ENCODE data around the gene TTLL1.
"Not testable (repeated sequence)": the region's sequence is repeated elsewhere in the genome, so short reads cannot be mapped to it uniquely, and the experiment has no call there.

TTLL1 gene

DNA sequence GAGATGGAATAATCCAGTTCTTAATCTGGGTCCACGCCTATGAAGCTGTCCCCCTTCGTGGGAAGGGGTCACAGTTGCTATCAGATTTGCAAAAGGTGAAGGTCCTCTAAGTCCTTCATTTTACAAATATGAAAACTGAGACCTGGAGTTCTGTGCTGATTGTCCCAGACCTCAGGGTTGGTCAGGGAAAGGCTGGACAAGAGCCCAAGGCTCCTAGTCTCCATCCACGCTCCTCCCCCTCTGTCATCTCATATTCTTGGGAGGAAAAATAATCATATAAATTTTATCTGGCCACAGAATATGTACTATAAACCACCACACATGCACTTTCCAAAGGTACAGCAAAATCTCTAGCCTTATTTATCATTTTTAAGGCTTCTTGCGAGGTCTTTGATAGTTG lies 79.7 kb downstream of the TTLL1 start:
- DNase-seq: no peak

DNA sequence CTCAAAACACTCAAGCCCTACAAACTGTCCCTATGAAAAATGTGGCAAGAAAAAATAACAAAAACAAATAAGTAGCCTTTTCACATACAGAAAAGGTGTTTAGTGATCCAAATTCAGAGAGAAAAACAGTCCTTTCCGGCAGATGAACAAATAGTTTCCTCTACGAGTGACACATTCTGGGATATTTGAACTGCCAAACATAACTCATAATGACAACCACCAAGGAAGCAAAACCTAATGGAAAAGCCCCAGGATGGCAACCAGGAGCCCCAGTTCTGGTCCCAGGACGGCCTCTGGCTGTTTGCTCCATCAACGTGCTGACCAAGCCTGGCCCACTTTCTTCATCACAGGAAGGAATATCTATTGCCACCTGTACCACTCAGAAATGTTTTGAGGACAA lies 80.3 kb downstream of the TTLL1 start:
- no peak for DNase-seq

DNA sequence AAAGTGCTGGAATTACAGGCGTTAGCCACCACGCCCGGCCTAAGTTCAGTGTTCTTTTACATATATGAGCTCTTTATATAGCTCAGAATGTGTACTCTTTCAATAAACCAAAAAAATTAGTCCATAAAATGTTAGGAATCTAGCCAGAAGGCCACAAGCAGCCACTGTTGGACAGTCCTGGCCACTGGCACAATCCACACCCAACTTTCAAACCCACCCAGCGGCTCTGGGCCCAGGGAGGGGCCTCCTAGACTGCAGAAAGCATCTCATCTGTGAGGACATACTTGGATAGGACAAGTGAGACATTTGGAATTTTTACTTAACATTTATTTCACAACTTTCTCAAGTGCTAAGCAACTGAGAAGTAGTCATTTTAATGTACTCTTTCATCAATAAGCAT lies 80.7 kb downstream of the TTLL1 start:
- no peak for DNase-seq

DNA sequence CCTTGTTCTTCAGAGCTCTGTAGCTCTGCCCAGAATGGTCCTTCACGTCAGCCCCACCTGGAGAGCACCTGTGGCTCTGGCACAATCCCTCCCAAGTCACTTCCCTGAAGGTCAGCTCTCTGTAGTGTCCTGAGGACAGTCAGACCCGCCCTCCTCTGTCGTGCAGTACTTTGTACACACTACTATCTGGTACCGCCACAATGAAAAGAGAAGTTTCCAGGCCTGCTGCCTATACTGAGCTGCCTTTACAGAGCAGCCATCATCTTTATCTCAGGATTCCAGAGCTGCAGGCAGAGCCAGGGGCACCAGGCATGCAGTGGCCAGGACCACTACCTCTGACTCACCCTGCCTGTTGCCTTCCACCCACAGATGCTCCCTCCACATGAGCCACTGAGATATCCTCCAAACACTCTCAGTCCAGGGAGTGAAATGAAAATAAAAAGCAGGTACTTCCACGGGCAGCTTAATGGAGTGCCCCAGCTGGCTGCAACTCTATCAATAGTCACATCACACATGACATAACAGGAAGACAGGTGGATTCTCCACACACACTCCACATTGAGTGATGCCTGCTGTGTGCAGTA lies 81.6 kb downstream of the TTLL1 start:
- DNase-seq: no peak

DNA sequence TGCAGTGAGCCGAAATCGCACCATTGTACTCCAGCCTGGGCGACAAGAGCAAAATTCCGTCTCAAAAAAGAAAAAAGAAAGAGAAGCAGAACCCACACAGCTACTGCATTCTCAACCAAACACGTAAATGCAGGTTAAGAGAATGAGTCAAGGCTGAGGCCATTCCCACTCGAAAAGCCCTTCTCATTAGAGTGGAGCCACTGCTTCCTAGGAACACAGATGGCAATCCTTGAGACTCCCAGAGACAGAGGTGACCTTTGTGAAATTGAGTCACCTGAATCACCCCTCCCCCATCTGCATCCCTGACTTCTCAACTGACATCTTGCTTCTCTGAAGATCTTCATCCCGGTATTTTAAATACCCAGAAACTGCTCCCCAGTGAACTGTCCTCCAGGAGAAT lies 82.4 kb downstream of the TTLL1 start:
- no peak for DNase-seq

DNA sequence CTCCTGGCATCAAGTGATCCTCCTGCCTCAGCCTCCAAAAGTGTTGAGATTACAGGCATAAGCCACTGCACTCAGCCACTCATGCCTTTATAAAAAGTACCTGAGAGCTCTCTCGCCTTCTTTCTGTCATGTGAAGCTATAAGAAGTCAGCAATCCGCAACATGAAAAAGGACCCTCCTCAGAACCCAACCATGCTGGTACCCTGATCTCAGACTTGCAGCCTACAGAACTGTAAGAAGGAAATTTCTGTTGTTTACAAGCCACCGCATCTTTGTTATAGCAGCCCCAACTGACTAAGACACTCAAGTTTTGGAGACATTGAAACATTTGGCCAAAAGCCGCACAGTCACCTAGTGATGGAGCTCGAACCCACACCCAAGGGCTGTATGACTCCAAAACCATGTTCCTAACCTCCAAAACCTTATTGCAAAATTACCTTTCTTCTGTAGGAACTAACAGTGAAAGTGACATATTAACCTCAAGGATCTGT lies 83.1 kb downstream of the TTLL1 start:
- DNase-seq: no peak

DNA sequence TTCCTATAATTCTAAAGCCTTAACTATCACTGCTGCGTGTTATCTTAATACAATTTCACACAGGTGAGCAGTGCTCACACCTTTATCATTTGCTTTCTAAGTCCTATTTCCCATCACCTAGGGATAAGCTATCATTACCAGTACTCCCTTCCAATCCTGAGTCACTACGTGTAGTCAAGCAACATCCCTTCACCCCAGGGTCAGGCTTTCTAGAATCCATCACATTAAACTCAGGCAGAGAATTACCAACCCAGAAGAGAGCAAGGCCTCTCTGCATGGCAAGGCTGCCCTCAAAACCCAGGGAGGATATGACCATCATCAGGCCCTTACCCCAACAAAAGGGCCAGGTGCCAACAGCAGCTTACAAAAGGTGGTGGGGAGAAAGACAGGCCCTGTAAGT lies 84.1 kb downstream of the TTLL1 start:
- no peak for DNase-seq

DNA sequence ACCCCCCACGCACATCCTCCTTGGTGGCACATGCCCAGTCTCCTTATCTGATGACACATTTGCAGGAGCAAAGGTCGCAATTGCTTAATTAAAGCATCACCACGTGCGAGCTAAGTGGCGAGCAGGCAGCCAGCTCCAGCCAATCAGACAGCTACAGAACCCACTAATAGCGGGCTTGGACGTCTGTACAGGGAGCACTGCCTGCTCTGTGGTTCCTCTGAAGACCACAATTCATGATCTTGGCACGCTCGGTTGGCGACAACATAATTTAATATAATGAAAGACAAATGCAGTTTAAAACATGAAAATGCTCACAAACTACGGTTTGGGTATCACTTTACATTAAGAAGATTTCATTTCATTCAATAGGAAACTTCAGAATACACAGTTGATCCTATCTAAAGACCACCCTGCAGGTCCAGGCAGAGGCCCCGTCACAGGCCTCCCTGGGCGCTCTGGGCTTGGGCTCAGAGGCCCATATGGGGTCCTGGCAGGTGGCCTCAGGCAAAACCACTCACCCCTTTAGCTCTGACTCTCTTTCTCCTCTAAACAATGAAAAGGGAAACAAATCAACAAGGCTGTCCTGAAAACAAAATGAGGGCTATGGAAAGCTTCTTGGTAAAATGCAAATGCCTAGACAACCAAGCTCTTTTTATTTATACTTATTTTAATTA lies 84.7 kb downstream of the TTLL1 start:
- DNase-seq: no peak

DNA sequence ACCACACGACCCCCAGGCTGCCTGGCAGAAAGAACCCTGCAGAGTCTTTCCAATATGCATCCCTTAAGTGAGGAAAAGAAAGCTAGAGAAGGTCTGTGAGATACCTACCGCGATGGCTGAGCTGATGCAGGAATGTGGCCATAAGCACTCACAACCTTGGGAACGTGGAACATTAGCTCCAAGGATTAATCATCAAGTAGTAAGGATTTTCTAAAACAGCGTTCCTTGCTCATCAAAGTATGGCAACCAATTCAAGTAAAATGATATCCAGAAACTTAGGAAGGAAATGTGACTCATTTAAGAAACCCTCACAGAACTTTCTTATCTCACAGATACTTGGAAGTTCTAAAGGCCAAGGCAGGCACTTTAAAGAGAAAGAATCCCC lies 87.0 kb downstream of the TTLL1 start:
- no peak for DNase-seq

DNA sequence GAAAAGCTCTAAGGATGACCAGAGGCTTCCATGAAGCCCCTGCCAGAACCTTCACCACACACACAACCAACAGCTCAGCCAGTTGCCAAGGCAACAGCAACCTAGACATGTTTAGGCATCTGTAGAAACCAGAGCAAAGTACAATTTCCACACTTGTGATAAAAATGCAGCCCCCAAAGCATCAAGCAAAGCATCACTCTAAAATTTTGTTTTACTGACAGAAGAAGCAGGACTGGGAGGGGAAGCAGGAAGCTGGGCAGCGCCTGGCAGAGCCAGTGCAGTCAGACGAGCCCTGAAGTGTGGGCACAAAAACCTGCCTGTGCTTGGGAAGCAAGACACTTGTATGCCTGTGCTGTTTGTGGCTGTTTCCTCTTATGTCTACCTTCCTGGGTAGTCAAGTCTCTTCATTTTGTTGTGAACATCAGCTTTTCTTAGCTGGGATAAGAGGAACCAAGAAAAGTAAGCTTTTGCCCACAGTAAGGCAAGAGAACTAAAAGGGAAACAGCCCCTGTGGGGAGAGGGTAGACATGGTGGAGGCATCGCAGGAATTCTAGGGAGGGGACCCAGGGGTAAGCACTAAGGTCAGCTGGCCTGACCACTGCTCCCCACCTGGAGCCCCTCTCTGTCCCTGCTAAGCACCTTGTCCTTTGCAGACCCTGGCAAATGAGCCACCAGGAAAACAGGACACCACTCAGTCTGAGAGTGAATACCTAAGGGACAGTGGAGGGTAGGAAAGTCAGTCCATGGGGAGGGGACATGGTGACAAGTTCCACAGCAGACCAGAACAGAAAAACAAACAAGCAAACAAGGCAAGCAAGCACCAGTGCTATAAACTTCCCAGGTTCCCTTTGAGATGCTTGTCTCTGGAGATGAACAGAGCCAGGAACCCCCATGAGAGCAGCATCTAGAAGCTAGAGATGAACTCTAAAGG lies 87.7 kb downstream of the TTLL1 start:
- no peak for DNase-seq

DNA sequence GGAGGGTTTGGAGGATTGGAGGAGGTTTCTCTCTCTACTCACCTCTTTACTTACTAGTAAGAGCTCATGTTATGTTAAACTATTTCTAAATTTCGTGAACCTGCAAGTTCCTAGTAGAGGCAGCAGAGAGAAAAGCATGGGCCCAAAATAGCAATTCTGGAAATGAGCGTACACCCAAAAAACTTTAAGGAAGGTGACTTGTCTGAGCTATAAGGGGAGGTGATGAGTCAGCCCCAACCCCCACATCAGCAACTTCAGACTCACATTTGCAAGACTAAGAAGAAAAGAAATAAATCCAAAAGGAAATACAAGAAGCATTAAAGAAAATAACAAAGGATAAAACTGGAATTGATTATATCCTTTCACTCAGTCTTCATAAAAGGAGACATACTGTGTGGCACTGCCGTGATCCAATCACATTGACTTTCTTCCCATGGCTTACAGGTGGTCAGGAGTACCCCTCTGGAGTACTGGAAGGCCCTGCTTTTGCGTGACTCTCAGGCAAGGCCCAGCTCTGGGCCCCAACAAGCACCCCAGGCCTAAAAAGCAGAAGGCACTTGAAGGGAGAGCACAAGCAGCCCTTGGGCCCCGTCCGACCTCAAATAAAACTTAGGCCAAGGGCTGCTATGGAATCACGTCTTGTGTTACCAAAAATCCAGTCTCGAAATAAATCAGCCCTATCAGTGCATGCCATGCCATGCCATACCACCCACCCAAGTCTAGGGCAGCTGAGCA lies 88.6 kb downstream of the TTLL1 start:
- DNase-seq: no peak

DNA sequence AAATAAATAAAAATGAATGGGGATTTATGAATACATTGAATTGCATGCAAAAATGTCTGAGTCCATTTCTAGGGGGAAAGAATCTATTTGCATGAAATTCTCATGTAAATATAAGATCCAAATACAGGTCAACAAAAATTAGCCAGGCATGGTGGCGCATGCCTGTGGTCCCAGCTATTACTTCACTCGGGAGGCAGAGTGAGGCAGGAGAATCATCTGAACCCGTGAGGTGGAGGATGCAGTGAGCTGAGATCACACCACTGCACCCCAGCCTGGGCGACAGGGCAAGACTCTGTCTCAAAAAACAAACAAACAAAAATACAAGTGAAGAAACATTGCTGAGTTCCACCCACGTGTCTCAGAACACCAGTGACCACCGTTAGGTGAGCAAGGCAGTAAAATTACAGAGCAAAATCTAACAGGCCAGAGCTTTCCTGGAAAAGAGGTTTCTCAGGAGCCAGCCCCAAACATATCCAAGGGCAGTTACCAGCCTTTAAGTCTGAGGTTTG lies 91.6 kb downstream of the TTLL1 start:
- DNase-seq: no peak

DNA sequence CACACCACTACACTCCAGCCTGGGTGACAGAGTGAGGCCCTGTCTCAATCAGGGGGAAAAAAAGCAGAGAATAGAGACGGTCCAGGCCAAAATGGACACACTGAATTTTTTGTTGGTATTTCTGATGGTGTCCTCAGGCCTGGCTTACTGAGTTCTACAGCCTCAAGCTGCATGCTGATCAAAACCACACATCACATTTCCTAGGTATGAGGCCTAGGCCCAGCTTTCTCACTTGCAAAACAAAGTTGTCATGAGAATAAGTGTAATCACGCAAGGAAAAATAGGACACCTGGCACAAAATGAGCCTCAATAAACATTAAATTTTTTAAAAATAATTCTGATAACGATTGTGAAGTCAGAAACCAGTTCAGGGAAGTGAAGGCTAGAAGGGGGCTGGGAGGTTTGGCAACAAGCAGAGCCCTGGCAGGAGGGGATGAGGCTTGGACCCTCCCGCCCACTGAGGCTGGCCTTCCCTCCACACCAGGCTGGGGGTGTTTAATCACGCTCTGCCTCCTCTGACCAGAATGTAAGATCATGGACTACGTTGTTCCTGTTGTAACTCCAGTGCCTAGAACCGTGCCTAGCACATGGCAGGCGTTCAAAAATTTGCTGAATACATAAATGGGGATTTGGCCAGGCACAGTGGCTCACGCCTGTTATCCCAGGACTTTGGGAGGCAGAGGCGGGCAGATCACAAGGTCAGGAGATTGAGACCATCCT lies 92.4 kb downstream of the TTLL1 start:
- no peak for DNase-seq

DNA sequence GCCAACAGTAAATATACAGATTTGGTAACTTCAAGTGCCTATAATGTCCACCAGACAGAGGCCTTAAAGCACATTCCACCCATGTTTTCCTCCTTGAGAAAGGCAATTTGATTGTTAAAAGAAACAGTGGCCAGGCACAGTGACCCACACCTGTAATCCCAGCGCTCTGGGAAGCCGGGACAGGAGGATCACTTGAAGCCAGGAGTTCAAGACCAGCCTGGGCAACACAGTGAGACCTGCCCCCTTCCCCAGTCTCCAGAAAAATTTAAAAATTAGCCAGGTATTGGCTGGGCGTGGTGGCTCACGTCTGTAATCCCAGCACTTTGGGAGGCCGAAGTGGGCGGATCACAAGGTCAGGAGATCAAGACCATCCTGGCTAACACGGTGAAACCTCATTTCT lies 93.5 kb downstream of the TTLL1 start:
- not testable (repeated sequence) for DNase-seq

DNA sequence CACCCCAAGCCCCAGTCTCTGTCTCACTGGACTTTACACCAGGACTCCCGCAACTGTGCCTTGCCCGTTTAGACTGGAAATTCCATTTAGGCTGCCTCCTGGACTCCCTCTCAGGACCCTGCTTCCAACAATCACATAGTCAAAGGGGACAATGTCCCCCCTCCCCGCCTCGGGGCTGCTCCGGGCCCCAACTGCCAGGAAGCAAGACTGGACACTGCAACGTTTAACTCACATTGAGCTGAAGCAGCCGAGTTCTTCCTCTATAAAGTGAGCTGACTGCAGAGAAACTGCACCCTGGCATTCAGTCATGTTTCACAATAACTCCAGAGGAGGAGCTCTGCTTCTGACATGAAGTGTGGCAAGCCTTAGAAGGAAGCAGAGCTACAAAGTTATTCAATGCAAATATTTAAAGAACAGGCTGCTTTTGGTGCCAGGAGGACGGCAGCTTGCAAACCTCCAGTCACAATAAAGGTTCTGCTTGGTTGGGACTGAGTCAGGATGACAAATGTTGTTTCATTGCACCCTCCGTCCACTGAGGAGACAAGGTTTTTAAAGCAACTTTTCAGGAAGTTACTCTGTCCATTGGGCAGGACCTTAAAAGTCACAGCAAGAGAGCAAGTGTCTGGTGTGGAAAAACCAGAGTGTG lies 94.2 kb downstream of the TTLL1 start:
- DNase-seq: peak; percentile 27

DNA sequence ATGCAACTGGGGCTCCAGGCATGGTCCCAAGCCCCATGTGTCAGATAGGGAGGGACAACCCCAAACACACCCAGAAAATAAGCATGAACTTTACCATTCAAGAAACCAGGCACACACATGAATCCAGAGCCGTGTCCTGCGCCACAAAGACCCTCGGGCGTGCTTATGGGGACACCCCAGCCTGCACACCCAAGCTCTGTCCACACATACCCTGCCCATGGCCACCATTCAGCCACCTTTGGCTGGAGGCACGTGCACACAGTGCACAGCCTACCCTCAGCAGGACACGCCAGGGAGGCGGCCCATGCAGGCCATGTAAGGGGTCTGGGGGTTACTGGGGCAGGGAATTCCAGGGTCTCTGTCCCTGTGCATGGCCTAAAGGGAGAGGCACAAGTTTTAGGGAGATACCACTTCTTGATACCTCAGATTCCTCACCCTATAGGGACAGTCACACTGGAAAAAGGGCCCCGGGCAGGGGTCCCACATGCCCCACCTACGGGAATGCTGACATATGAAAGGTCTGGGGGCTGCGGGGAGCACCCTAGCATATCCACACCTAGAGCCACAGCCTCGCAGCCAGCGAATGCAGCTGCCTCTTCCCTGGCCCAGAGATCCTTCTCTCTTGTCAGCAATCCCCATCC lies 94.8 kb downstream of the TTLL1 start:
- DNase-seq: no peak

DNA sequence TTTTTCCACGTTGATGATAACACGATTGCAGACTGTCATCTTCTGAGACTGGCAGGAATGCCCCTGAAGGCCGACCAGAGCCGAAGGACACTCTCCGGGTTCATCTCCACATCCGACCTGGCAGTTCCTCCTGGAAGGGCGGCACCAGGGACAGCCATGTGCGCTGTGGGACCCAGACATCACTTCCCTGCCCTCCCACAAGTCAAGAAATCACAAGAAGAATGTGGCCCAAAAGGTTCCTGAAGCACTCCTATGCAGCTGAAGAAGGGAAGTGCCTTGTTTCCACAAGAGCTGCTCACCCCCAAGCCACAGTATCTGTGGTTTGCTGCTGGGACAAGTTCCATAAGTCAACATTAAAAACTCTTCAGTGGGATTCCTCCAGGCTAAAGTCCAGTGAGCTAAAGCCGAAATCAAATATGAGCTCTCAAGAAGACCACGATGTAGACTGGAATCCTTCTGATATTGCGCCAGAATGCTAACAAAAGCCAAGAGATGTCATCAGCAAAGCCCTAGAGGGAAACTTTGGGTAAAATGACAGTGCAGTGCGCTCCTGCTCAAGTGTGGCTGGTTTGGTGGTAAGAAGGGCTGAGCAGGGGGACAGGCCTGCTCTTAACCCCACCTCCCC lies 95.4 kb downstream of the TTLL1 start:
- no peak for DNase-seq

DNA sequence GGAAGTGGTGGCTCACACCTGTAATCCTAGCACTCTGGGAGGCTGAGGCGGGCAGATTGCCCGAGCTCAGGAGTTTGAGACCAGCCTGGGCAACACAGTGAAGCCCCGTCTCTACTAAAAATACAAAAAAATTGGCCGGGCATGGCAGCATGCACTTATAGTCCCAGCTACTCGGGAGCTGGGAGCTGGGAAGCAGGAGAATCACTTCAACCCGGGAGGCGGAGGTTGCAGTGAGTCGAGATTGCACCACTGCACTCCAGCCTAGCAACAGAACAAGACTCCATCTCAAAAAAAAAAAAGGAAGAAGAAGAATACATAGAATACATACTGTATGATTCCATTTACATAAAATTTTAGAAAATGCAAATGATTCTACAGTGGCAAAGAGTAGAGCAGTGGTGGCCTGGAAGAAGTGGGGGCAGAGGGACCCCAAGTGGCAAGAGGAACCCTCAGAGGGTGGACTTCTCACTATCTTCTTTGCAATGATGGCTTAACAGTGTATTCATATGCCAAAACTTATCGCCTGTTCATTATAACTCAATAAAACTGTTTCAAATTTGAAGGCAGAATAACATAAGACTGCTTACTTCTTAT lies 96.2 kb downstream of the TTLL1 start:
- no peak for DNase-seq

DNA sequence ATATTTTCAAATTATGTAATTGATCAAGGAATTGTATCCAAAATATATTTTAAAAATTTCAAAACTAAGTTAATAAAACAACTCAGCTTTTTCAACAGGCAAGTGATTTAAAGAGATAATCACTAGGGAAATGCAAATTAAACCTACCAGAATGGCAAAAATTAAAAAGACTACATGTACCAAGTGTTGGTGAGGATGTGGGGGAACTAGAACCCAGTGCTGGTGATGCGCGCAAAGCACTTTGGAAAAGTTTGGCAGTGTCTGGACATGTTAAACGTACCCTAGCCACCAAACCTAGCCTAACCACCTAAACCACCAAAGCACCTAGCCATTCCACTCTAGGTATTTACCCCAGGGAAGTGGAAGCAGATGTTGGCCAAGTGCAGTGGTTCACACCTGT lies 97.1 kb downstream of the TTLL1 start:
- DNase-seq: no peak

DNA sequence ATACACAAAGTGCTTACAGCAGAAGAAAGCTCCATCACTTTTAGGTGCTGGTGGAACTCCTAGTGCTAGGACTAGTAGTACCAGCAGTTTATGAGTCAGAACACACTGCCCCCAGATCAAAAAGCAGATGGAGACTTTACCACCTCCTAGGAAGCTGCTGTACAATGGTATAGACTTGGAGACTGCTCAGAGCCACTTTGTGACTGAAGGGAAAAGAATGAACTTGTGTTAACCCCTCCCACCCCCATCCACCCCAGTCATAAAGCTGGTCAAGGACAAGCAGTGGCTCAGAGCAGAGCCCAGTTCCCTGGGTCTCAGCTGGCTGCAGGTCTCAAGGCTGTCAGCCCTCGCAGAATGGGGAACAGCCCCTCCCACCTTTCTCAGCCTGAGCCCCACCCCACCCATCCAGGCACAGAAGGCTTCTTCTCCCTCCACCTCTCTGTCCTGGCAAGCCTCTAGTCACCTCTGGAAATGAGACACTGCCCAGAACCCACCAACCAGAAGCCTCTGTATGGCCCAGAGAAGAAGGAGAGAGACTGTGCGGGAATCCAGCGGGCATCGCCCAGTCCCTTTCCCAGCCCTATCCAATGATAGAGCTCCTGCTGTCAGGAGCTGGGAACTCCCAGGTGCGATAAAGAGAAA lies 98.1 kb downstream of the TTLL1 start:
- no peak for DNase-seq
